SK-N-SH treated with all-trans-retinoic acid at 6 μM for 48 hours (cell line): Measurements from ENCODE around the gene NUP43.

Experiments
- ARNTL ChIP-seq: fragments of 450-650 bp; formaldehyde crosslinking; IDR thresholded peaks from 2 replicates; pipeline ENCODE4 v1.5.0; 2020; ENCODE audit warnings: low read depth, mild to moderate bottlenecking, moderate library complexity, borderline replicate concordance
- CREB5 ChIP-seq: fragments of 250-450 bp; sonication (Bioruptor Pico); IDR thresholded peaks from 2 replicates; pipeline ENCODE4 v1.5.1; 2020; ENCODE audit warnings: low read depth, mild to moderate bottlenecking, moderate library complexity
- ZNF565 ChIP-seq: fragments of 450-650 bp; formaldehyde crosslinking; conservative IDR thresholded peaks from 2 replicates; pipeline ENCODE4 v1.5.0; 2020; ENCODE audit warnings: low read depth, mild to moderate bottlenecking, moderate library complexity
- ZNF70 ChIP-seq: fragments of 450-650 bp; formaldehyde crosslinking; IDR thresholded peaks from 2 replicates; pipeline ENCODE4 v1.5.0; 2020; ENCODE audit warnings: mild to moderate bottlenecking, moderate library complexity

DNA sequence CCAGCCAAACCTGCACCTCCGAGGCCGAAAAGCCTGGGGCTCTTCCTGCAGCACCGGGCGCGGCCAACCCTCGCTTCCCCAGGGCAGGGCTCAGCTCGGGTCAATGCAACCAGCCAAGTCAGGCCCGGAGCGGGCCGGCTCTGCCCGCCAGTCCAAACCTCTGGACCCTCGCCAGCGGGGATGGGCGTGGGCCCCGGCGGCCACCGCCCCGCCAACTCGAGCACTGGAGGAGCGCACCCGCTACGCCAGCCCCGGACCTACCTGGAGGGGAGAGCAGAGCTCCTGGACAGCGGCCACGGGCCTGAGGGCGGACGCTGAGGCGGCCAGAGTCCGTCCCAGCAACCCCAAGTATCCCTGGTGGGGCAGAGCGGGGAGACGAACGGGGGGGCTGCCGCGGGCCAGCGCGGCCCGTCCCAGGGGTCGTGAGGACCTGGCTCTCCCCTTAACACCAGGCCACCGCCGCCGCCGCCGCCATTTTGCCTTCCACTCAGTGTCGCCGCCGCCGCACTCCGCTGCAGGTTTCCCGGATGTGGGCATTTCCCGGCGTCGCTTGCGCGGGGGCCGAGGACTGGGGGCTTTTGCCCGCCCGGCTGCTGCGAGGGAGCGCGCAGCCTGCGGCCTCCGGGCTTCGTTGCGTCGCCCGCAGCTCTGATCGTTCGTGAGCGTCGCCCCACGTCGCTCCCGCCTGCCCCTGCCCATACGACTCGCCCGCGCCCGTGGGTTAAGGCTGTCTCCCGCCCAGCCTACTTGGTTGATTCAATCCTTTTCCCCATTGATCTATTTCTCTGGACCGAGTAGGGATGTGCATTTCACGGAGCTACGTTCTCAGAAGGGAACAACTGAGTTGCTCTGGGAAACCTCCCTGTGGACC, 28.5 kb downstream of the NUP43 start, which contains the start of gene LATS1:
- TF ChIP-seq CREB5 (CRISPR knock-in tag) = no peak
- no peak; the same call in 1 of the 2 replicates for TF ChIP-seq ZNF70
- TF ChIP-seq ZNF565 = no peak
- no peak for TF ChIP-seq ARNTL
